ENCODE results near the gene CDC42BPB.

Gene CDC42BPB

GRCh38 chr14:102891111-102891510 lies 166.2 kb downstream of the CDC42BPB start:
- H3K36me3 ChIP-seq (ENCODE audit: insufficient read depth, insufficient read length, low read length): peaks cover 31% of the 10 kb centered on the region
- no peak overlapping the region for H3K4me3 ChIP-seq (ENCODE audit: insufficient read length, low read depth)
- no peak for DNase-seq (ENCODE audit: low read depth, low spot score)
- H3K27me3 ChIP-seq (ENCODE audit: insufficient read depth, insufficient read length): no peaks in the 10 kb centered on the region
- no peak overlapping the region for H3K9ac ChIP-seq (ENCODE audit: insufficient read length, low read depth)
- no peaks in the 10 kb centered on the region for H3K9me3 ChIP-seq (ENCODE audit: insufficient read depth, low read length)
- no peak for TF ChIP-seq SUZ12 (IDR thresholded peaks at IDR 0.05; ENCODE audit: extremely low read depth, insufficient read depth, insufficient read length)
- H3K4me1 ChIP-seq (ENCODE audit: insufficient read depth, insufficient read length): no peaks in the 10 kb centered on the region

- TF ChIP-seq SUZ12 (IDR thresholded peaks at IDR 0.05; ENCODE audit: extremely low read depth, insufficient read depth, insufficient read length) (no peak), YY1 (IDR thresholded peaks at IDR 0.05; ENCODE audit: insufficient read depth, insufficient read length) (no peak), ZNF274 (IDR thresholded peaks at IDR 0.05; ENCODE audit: low read depth, low read length) (no peak)
- H3K9me3 ChIP-seq (ENCODE audit: insufficient read depth, low read length): no peaks in the 10 kb centered on the region
- no peak overlapping the region for H3K9ac ChIP-seq (ENCODE audit: insufficient read length, low read depth)
- DNase-seq (ENCODE audit: low read depth, low spot score): no peak
- H3K4me3 ChIP-seq (ENCODE audit: insufficient read length, low read depth): no peak overlapping the region
- no peaks in the 10 kb centered on the region for H3K27me3 ChIP-seq (ENCODE audit: insufficient read depth, insufficient read length)
- H3K36me3 ChIP-seq (ENCODE audit: insufficient read depth, insufficient read length, low read length): peaks cover 32% of the 10 kb centered on the region
- no peaks in the 10 kb centered on the region for H3K4me1 ChIP-seq (ENCODE audit: insufficient read depth, insufficient read length)
Observed at GRCh38 chr14:102889615-102890014, 167.7 kb downstream of the CDC42BPB start.

DNA sequence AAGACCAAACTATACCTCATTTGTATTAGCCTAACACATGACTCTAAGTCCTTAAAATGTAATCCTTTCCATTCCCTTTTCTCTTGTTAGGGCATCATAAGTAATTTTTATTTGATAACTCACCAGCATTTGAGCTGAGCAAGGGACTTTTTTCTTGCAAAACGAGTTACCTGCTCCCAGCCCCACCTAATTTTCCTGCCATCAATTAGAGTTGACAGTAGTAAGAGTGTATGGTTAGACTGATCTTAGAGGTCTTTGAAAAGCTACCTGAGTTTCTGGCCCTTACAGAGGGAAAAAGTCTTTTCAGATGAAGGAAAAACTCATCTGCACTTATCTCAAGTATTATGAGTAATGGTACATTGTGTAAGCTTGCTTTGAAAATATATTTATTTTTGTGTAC lies 168.6 kb downstream of the CDC42BPB start:
- H3K36me3 ChIP-seq (ENCODE audit: insufficient read depth, insufficient read length, low read length): peaks cover 30% of the 10 kb centered on the region
- H3K4me1 ChIP-seq (ENCODE audit: insufficient read depth, insufficient read length): no peaks in the 10 kb centered on the region
- H3K27me3 ChIP-seq (ENCODE audit: insufficient read depth, insufficient read length): no peaks in the 10 kb centered on the region
- H3K4me3 ChIP-seq (ENCODE audit: insufficient read length, low read depth): no peak overlapping the region
- TF ChIP-seq ZNF274 (IDR thresholded peaks at IDR 0.05; ENCODE audit: low read depth, low read length) (no peak), SUZ12 (IDR thresholded peaks at IDR 0.05; ENCODE audit: extremely low read depth, insufficient read depth, insufficient read length) (no peak), YY1 (IDR thresholded peaks at IDR 0.05; ENCODE audit: insufficient read depth, insufficient read length) (no peak)
- no peaks in the 10 kb centered on the region for H3K9me3 ChIP-seq (ENCODE audit: insufficient read depth, low read length)
- H3K9ac ChIP-seq (ENCODE audit: insufficient read length, low read depth): no peak overlapping the region
- DNase-seq (ENCODE audit: low read depth, low spot score): no peak

- no peak for TF ChIP-seq SUZ12 (IDR thresholded peaks at IDR 0.05; ENCODE audit: extremely low read depth, insufficient read depth, insufficient read length)
- Histone ChIP-seq H3K36me3 (ENCODE audit: insufficient read depth, insufficient read length, low read length) (peaks cover 35% of the 10 kb centered on the region), H3K4me1 (ENCODE audit: insufficient read depth, insufficient read length) (no peaks in the 10 kb centered on the region), H3K9me3 (ENCODE audit: insufficient read depth, low read length) (no peaks in the 10 kb centered on the region), H3K27me3 (ENCODE audit: insufficient read depth, insufficient read length) (no peaks in the 10 kb centered on the region), H3K9ac (ENCODE audit: insufficient read length, low read depth) (no peak overlapping the region), H3K4me3 (ENCODE audit: insufficient read length, low read depth) (no peak overlapping the region)
- DNase-seq (ENCODE audit: low read depth, low spot score): no peak
Observed at GRCh38 chr14:102885737-102886447, 171.5 kb downstream of the CDC42BPB start.

DNA sequence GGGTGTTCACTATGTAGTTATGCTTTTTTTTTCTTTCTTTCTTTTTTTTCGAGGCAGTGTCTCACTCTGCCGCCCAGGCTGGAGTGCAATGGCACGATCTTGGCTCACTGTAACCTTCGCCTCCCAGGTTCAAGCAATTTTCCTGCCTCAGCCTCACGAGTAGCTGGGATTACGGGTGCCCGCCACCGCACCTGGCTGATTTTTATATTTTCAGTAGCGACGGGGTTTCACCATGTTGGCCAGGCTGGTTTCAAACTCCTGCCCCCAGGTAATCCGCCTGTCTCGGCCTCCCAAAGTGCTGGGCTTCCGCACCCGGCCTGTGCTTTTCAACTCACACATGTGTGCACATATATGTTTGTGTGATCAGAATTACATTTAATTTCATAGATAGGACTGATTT lies 173.8 kb downstream of the CDC42BPB start:
- DNase-seq (ENCODE audit: low read depth, low spot score): no peak
- Histone ChIP-seq H3K4me3 (ENCODE audit: insufficient read length, low read depth) (no peak overlapping the region), H3K27me3 (ENCODE audit: insufficient read depth, insufficient read length) (no peaks in the 10 kb centered on the region), H3K9ac (ENCODE audit: insufficient read length, low read depth) (no peak overlapping the region), H3K4me1 (ENCODE audit: insufficient read depth, insufficient read length) (peaks cover 4% of the 10 kb centered on the region), H3K9me3 (ENCODE audit: insufficient read depth, low read length) (no peaks in the 10 kb centered on the region), H3K36me3 (ENCODE audit: insufficient read depth, insufficient read length, low read length) (peaks cover 30% of the 10 kb centered on the region)
- TF ChIP-seq YY1 (IDR thresholded peaks at IDR 0.05; ENCODE audit: insufficient read depth, insufficient read length): no peak
- TF ChIP-seq ZNF274 (IDR thresholded peaks at IDR 0.05; ENCODE audit: low read depth, low read length): no peak
- TF ChIP-seq SUZ12 (IDR thresholded peaks at IDR 0.05; ENCODE audit: extremely low read depth, insufficient read depth, insufficient read length): no peak

GRCh38 chr14:102883089-102883541 lies 174.2 kb downstream of the CDC42BPB start:
- no peak for TF ChIP-seq ZNF274 (IDR thresholded peaks at IDR 0.05; ENCODE audit: low read depth, low read length)
- TF ChIP-seq YY1 (IDR thresholded peaks at IDR 0.05; ENCODE audit: insufficient read depth, insufficient read length): no peak
- no peak for TF ChIP-seq SUZ12 (IDR thresholded peaks at IDR 0.05; ENCODE audit: extremely low read depth, insufficient read depth, insufficient read length)
- Histone ChIP-seq H3K36me3 (ENCODE audit: insufficient read depth, insufficient read length, low read length) (peaks cover 26% of the 10 kb centered on the region), H3K4me3 (ENCODE audit: insufficient read length, low read depth) (no peak overlapping the region), H3K9ac (ENCODE audit: insufficient read length, low read depth) (no peak overlapping the region), H3K4me1 (ENCODE audit: insufficient read depth, insufficient read length) (peaks cover 4% of the 10 kb centered on the region), H3K9me3 (ENCODE audit: insufficient read depth, low read length) (no peaks in the 10 kb centered on the region), H3K27me3 (ENCODE audit: insufficient read depth, insufficient read length) (no peaks in the 10 kb centered on the region)
- DNase-seq (ENCODE audit: low read depth, low spot score): no peak

Measured in NT2/D1 (cell line).